IMR-90 (cell line): ENCODE data around the gene ACVRL1. TPM values are rescaled to one million over a fixed set of nuclear protein-coding genes. Genes with fewer than 3 reads are reported as not detected.

Experiments used
- ATAC-seq: fragments of 200-7000 bp; cut with Tn5 transposase; 2 replicates; pipeline ENCODE4 v1.9.1; 2020; ENCODE audit warnings: low read depth, mild to moderate bottlenecking, moderate library complexity
- BruUV-seq: library from RNA; stranded (reverse); fragments of 400-500 nt; replicated peaks from 2 replicates; lab custom pipeline; 2021; lab: Mats Ljungman, UMichigan
- CTCF ChIA-PET: fragments of 300-600 bp; formaldehyde crosslinking; extraction: SDS; loops from one replicate; lab custom pipeline; 2021; ENCODE audit warnings: antibody characterized with exemption; lab: Yijun Ruan, JAX
- POLR2A ChIA-PET: fragments of 300-600 bp; sonication (Branson Sonifier 250); formaldehyde crosslinking; loops from one replicate; lab custom pipeline; 2022; ENCODE audit warnings: antibody characterized with exemption; ENCODE audit not compliant: unreplicated experiment; lab: Charles Lee
- DNase-seq: peaks from one replicate; pipeline ENCODE4 v3.0.0; 2013
- H2AFZ ChIP-seq: replicated peaks from 2 replicates; pipeline ENCODE3; 2013; ENCODE audit warnings: low read length, mild to moderate bottlenecking; ENCODE audit not compliant: poor library complexity
- H2AK5ac ChIP-seq: 2 replicates; pipeline ENCODE4 v1.6.1; 2013; ENCODE audit warnings: low read depth, low read length, inconsistent platforms
- H2AK9ac ChIP-seq: replicated peaks from 2 replicates; pipeline ENCODE3; 2013; ENCODE audit warnings: mild to moderate bottlenecking, low read depth, low read length, moderate library complexity; ENCODE audit not compliant: poor library complexity
- H2BK120ac ChIP-seq: 2 replicates; pipeline ENCODE4 v1.6.1; 2013; ENCODE audit warnings: low read depth, low read length, inconsistent platforms
- H2BK15ac ChIP-seq: 3 replicates; pipeline ENCODE4 v1.6.1; 2013; ENCODE audit warnings: low read depth, low read length, inconsistent platforms
- H2BK20ac ChIP-seq: 2 replicates; pipeline ENCODE4 v1.6.1; 2013; ENCODE audit warnings: low read depth, mild to moderate bottlenecking, inconsistent platforms, low read length, moderate library complexity
- H2BK5ac ChIP-seq: 2 replicates; pipeline ENCODE4 v1.6.1; 2013; ENCODE audit warnings: mild to moderate bottlenecking, low read depth, low read length, inconsistent platforms; ENCODE audit not compliant: poor library complexity, severe bottlenecking
- H3K14ac ChIP-seq: replicated peaks from 2 replicates; pipeline ENCODE4 v1.6.1; 2013; ENCODE audit warnings: low read depth, low read length, inconsistent platforms
- H3K18ac ChIP-seq: 2 replicates; pipeline ENCODE4 v1.6.1; 2013; ENCODE audit warnings: low read depth, low read length, control low read depth
- H3K23ac ChIP-seq: 2 replicates; pipeline ENCODE4 v1.6.1; 2013; ENCODE audit warnings: low read depth, low read length, inconsistent platforms
- H3K27ac ChIP-seq: 2 replicates; pipeline ENCODE4 v1.5.1; 2013; ENCODE audit warnings: mild to moderate bottlenecking, control low read depth, low read length; ENCODE audit not compliant: insufficient read depth
- H3K27me3 ChIP-seq: 2 replicates; pipeline ENCODE4 v1.6.1; 2013; ENCODE audit warnings: low read length; ENCODE audit not compliant: control insufficient read depth, insufficient read depth
- H3K36me3 ChIP-seq: 2 replicates; pipeline ENCODE4 v1.6.1; 2013; ENCODE audit warnings: low read length, mixed read lengths; ENCODE audit not compliant: control insufficient read depth, insufficient read depth
- H3K4ac ChIP-seq: 2 replicates; pipeline ENCODE4 v1.6.1; 2013; ENCODE audit warnings: low read depth, low read length, inconsistent platforms
- H3K4me1 ChIP-seq: 2 replicates; pipeline ENCODE4 v1.6.1; 2013; ENCODE audit warnings: low read length, mixed read lengths; ENCODE audit not compliant: control insufficient read depth, insufficient read depth
- H3K4me2 ChIP-seq: 2 replicates; pipeline ENCODE4 v1.6.1; 2013; ENCODE audit warnings: low read depth, mild to moderate bottlenecking, control low read depth, low read length, moderate library complexity
- H3K4me3 ChIP-seq: 2 replicates; pipeline ENCODE4 v1.5.1; 2013; ENCODE audit warnings: low read depth, mild to moderate bottlenecking, control low read depth, low read length, moderate library complexity; ENCODE audit not compliant: insufficient read depth
- H3K56ac ChIP-seq: 2 replicates; pipeline ENCODE4 v1.6.1; 2013; ENCODE audit warnings: low read length, inconsistent platforms; ENCODE audit not compliant: insufficient read depth; ENCODE audit errors: extremely low read depth
- H3K79me1 ChIP-seq, 2 experiments: 2 replicates each; pipeline ENCODE4 v1.6.1; 2013; ENCODE audit warnings: low read length in 2 of 2, inconsistent platforms in 1 of 2, low read depth in 1 of 2
- H3K9ac ChIP-seq: 2 replicates; pipeline ENCODE4 v1.6.1; 2013; ENCODE audit warnings: low read depth, low read length, control low read depth
- H3K9me1 ChIP-seq: 2 replicates; pipeline ENCODE4 v1.6.1; 2013; ENCODE audit warnings: low read length, inconsistent platforms; ENCODE audit not compliant: insufficient read depth
- H3K9me3 ChIP-seq: 2 replicates; pipeline ENCODE4 v1.6.1; 2013; ENCODE audit warnings: low read length; ENCODE audit not compliant: control insufficient read depth, insufficient read depth
- H4K20me1 ChIP-seq: 2 replicates; pipeline ENCODE4 v1.6.1; 2013; ENCODE audit warnings: low read length, inconsistent platforms; ENCODE audit not compliant: insufficient read depth
- H4K5ac ChIP-seq: 2 replicates; pipeline ENCODE4 v1.6.1; 2013; ENCODE audit warnings: mild to moderate bottlenecking, low read depth, low read length, control low read depth
- H4K8ac ChIP-seq, 2 experiments: 2 replicates each; pipeline ENCODE4 v1.6.1; 2013; ENCODE audit warnings: low read depth in 2 of 2, low read length in 2 of 2, control low read depth in 1 of 2, inconsistent platforms in 1 of 2
- H4K91ac ChIP-seq: 2 replicates; pipeline ENCODE4 v1.6.1; 2013; ENCODE audit warnings: low read depth, low read length, inconsistent platforms; ENCODE audit not compliant: insufficient read depth
- MAFK ChIP-seq: IDR thresholded peaks from 2 replicates; pipeline ENCODE4 v1.6.1; 2012; ENCODE audit warnings: low read depth, low read length, improper control_type of control experiment
- NFE2L2 ChIP-seq: fragments of 150-350 bp; IDR thresholded peaks from 2 replicates; pipeline ENCODE4 v1.6.1; 2016; ENCODE audit warnings: low read depth, mild to moderate bottlenecking, low read length
- RFX5 ChIP-seq: IDR thresholded peaks from 2 replicates; pipeline ENCODE4 v1.8.0; 2012; ENCODE audit warnings: low read depth, mild to moderate bottlenecking, low read length, moderate library complexity
- WGBS, 2 experiments: methylation state at CpG; one replicate each; pipeline versions ENCODE4 v1.1.5 to v1.1.7; 2013; ENCODE audit warnings: missing lambda C conversion rate in 2 of 2; ENCODE audit not compliant: insufficient read length in 1 of 2; ENCODE audit errors: extremely low coverage in 2 of 2; 5-methylcytosine and 5-hydroxymethylcytosine counted together
- dilution Hi-C: fragments of 300-500 bp; cut with HindIII; formaldehyde crosslinking; loops from one replicate; pipeline ENCODE4 v1.14.3; 2018; ENCODE audit warnings: low sequenced_read_pairs; ENCODE audit not compliant: unreplicated experiment
- in situ Hi-C: fragments of 300-500 bp; cut with MboI; formaldehyde crosslinking; loops from 3 replicates; pipeline ENCODE4 v1.14.3; 2019; ENCODE audit warnings: low sequenced_read_pairs, inconsistent platforms, mixed read lengths
- intact Hi-C: fragments of 100-400 bp; cut with micrococcal nuclease; formaldehyde crosslinking; loops from 2 replicates; pipeline ENCODE4 v1.10.0; 2022
- polyA plus RNA-seq, 3 experiments: library from polyadenylated mRNA; depleted of rRNA; stranded (reverse); fragments of >200 nt; gene quantifications; 2 replicates each; pipeline ENCODE4 v1.2.3, GENCODE V29; 2012; ENCODE audit warnings: low replicate concordance in 1 of 3
- total RNA-seq: library from RNA; depleted of rRNA; stranded (reverse); fragments of >200 nt; gene quantifications from 2 replicates; pipeline ENCODE4 v1.2.3, GENCODE V29; 2012

ACVRL1 gene
- total and polyA plus RNA-seq, 2 of the 4 experiments (the other 2 are of a cell fraction), result 6.4 to 7.5 TPM

- Histone ChIP-seq H4K91ac (no peak overlapping the region), H4K20me1 (no peaks in the 10 kb centered on the region), H3K9ac (no peak overlapping the region), H3K79me1 (no peaks in the 10 kb centered on the region), H3K27ac (no peak overlapping the region), H3K27me3 (peaks cover 37% of the 10 kb centered on the region), H3K36me3 (no peaks in the 10 kb centered on the region), H3K4me3 (no peak overlapping the region), H2BK20ac (no peak overlapping the region), H3K9me1 (no peaks in the 10 kb centered on the region), H2BK120ac (no peak overlapping the region), H3K4ac (no peak overlapping the region), H3K18ac (no peak overlapping the region), H2BK5ac (no peak overlapping the region), H2AK5ac (no peak overlapping the region), H3K14ac (no peak overlapping the region), H3K23ac (no peak overlapping the region), H2AK9ac (no peak overlapping the region), H3K9me3 (no peaks in the 10 kb centered on the region), H3K56ac (no peak overlapping the region), H4K8ac (no peak overlapping the region), H3K4me1 (peaks cover 2% of the 10 kb centered on the region; the same call in 1 of the 2 replicates), H3K4me2 (no peak overlapping the region), H4K5ac (no peak overlapping the region), H2BK15ac (no peak overlapping the region), H2AFZ (no peak overlapping the region)
- CTCF ChIA-PET, result no interaction called here
- TF ChIP-seq RFX5 (no peak), MAFK (no peak), NFE2L2 (no peak)
- DNase-seq (no peak), ATAC-seq (no peak)
- in situ Hi-C loops, result loop anchor here (5.0 kb wide), 1 partner anchor 450 kb away; the partner anchor contains the start of gene SLC4A8
- dilution Hi-C loops, result loop anchor here (25.0 kb wide), 1 partner anchor 90 kb away; the partner anchor contains the start of gene ACVR1B
- no CpG with 5 or more reads among the region's 3 CpGs for WGBS, 2 experiments
- intact Hi-C loops, result no loop called here
- POLR2A ChIA-PET, result no interaction called here
- BruUV-seq, result no TSS peak
These were observed 34.7 kb upstream of the ACVRL1 start for GRCh38 chr12:51872689-51872981.
